AG04449 (cell line): Measurements from ENCODE around the gene INTS4.

Experiments
- CTCF ChIA-PET: fragments of 350-600 bp; formaldehyde crosslinking; extraction: SDS; loops from one replicate; lab custom pipeline; 2021; ENCODE audit warnings: antibody characterized with exemption; lab: Yijun Ruan, JAX
- POLR2A ChIA-PET: fragments of 400-600, 350-600 bp; formaldehyde crosslinking; extraction: SDS; loops from one replicate; lab custom pipeline; 2020; ENCODE audit warnings: antibody characterized with exemption, inconsistent platforms; lab: Yijun Ruan, JAX
- DNase-seq: peaks from one replicate; pipeline ENCODE4 v3.0.0-alpha.2; 2010; ENCODE audit warnings: low read depth, low spot score
- H3K4me3 ChIP-seq: 2 replicates; pipeline ENCODE4 v1.5.1; 2011; ENCODE audit warnings: low read depth, mild to moderate bottlenecking, control low read depth, low read length
- TF ChIP-seq, protein P1 (sequence below): IDR thresholded peaks from one replicate; pipeline ENCODE4 v1.5.1; 2011; ENCODE audit warnings: mild to moderate bottlenecking, moderate library complexity, low read length, control low read depth, inconsistent platforms; ENCODE audit not compliant: insufficient read depth; ENCODE audit errors: missing control alignments

The INTS4 gene

DNA sequence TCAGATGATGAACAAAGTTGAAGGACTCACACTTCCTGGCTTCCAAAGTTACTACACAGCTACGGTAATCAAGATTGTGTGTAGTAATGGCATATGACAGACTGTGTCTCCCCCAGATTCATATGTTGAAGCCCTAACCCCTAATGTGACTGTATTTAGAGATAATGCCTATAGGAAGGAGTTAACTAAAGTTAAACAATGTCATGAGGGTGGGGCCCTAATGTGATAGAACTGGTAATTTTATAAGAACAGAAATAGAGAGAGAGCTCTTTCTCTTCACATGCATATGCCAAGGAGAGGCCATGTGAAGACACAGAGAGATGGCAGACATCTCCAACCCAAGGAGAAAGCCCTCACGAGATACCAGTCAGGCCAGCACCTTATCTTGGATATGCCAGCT is 165.5 kb downstream of the INTS4 start:
- ChIA-PET CTCF (no interaction called here), POLR2A (no interaction called here)
- TF ChIP-seq, protein P1, sequence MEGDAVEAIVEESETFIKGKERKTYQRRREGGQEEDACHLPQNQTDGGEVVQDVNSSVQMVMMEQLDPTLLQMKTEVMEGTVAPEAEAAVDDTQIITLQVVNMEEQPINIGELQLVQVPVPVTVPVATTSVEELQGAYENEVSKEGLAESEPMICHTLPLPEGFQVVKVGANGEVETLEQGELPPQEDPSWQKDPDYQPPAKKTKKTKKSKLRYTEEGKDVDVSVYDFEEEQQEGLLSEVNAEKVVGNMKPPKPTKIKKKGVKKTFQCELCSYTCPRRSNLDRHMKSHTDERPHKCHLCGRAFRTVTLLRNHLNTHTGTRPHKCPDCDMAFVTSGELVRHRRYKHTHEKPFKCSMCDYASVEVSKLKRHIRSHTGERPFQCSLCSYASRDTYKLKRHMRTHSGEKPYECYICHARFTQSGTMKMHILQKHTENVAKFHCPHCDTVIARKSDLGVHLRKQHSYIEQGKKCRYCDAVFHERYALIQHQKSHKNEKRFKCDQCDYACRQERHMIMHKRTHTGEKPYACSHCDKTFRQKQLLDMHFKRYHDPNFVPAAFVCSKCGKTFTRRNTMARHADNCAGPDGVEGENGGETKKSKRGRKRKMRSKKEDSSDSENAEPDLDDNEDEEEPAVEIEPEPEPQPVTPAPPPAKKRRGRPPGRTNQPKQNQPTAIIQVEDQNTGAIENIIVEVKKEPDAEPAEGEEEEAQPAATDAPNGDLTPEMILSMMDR, result no peak
- no peak overlapping the region for H3K4me3 ChIP-seq
- no peak for DNase-seq
